ENCODE results near the gene ARID2.

GRCh38 chr12:45707241-45707857 is 22.2 kb upstream of the ARID2 start:
- TF ChIP-seq, protein P1, sequence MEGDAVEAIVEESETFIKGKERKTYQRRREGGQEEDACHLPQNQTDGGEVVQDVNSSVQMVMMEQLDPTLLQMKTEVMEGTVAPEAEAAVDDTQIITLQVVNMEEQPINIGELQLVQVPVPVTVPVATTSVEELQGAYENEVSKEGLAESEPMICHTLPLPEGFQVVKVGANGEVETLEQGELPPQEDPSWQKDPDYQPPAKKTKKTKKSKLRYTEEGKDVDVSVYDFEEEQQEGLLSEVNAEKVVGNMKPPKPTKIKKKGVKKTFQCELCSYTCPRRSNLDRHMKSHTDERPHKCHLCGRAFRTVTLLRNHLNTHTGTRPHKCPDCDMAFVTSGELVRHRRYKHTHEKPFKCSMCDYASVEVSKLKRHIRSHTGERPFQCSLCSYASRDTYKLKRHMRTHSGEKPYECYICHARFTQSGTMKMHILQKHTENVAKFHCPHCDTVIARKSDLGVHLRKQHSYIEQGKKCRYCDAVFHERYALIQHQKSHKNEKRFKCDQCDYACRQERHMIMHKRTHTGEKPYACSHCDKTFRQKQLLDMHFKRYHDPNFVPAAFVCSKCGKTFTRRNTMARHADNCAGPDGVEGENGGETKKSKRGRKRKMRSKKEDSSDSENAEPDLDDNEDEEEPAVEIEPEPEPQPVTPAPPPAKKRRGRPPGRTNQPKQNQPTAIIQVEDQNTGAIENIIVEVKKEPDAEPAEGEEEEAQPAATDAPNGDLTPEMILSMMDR (IDR thresholded peaks at IDR 0.05): no peak
- no peak for TF ChIP-seq POLR2A (IDR thresholded peaks at IDR 0.05)
